HepG2 (cell line): ENCODE results near the gene UPK1B.

ENCODE experiments used
- TEAD2 ChIP-seq: sonication (generic); formaldehyde crosslinking; IDR thresholded peaks from 2 replicates; pipeline ENCODE4 v1.9.0; 2021; ENCODE audit warnings: missing genetic modification reagents
- UBTF ChIP-seq: sonication (generic); formaldehyde crosslinking; IDR thresholded peaks from 2 replicates; pipeline ENCODE4 v1.4.0; 2020; ENCODE audit warnings: mild to moderate bottlenecking, missing genetic modification reagents
- ZFP82 ChIP-seq: sonication (generic); formaldehyde crosslinking; IDR thresholded peaks from 2 replicates; pipeline ENCODE4 v1.5.1; 2020; ENCODE audit warnings: mild to moderate bottlenecking, missing genetic modification reagents, borderline replicate concordance

DNA sequence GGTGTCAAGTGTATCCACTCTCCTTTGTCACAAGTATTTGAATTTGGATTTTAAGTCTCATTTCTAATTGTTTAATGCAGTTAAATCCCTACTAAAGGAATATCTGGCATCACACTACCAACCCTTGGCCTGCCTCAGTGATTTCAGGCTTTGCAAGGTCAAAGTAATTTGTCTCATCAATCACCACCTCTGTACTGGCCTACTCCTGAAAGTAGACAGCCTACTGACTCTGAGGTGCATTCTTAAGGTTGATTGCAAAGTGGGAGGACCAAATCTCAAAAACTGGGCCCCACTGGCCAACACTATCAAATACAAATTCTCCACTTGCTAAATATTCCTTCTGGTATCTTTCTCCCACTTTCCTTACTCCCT, 28.3 kb upstream of the UPK1B start:
- TF ChIP-seq UBTF (CRISPR knock-in tag) (no peak), TEAD2 (CRISPR knock-in tag) (no peak), ZFP82 (no peak)
